DOHH2 (cell line): Measurements from ENCODE around the gene FAM219A.

Source experiments
- EZH2phosphoT487 ChIP-seq: fragments of 200-600 bp; sonication (generic); IDR thresholded peaks from 2 replicates; pipeline ENCODE4 v1.6.1; 2017; ENCODE audit warnings: borderline replicate concordance, mild to moderate bottlenecking, antibody characterized with exemption, low read length, moderate library complexity, mixed read lengths
- TF ChIP-seq, protein P1 (sequence below): fragments of 200-600 bp; sonication (generic); IDR thresholded peaks from one replicate; pipeline ENCODE4 v1.5.1; 2014; ENCODE audit warnings: antibody characterized with exemption, mild to moderate bottlenecking, low read depth, low read length; ENCODE audit not compliant: poor library complexity, severe bottlenecking

DNA sequence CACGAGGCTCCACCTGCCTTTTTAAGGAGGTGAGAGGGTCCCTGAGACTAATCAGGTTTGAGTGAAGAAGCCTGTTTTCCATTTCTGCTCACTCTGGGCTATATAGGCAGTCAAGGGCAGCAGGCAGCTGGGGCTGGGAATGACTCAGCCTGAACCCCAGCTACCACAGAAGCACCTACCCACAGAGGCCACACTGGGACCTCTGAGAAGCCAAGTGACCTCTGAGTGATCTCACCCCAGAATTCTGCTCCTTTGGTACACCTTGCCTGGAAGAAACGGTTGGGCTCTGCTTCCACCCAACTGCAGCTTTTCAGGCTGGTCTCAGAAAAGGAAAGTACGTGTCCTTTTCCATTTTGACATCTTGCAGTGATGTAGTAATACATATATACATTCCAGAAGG lies 6.8 kb downstream of the FAM219A start:
- TF ChIP-seq, protein P1, sequence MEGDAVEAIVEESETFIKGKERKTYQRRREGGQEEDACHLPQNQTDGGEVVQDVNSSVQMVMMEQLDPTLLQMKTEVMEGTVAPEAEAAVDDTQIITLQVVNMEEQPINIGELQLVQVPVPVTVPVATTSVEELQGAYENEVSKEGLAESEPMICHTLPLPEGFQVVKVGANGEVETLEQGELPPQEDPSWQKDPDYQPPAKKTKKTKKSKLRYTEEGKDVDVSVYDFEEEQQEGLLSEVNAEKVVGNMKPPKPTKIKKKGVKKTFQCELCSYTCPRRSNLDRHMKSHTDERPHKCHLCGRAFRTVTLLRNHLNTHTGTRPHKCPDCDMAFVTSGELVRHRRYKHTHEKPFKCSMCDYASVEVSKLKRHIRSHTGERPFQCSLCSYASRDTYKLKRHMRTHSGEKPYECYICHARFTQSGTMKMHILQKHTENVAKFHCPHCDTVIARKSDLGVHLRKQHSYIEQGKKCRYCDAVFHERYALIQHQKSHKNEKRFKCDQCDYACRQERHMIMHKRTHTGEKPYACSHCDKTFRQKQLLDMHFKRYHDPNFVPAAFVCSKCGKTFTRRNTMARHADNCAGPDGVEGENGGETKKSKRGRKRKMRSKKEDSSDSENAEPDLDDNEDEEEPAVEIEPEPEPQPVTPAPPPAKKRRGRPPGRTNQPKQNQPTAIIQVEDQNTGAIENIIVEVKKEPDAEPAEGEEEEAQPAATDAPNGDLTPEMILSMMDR = no peak
- no peak for TF ChIP-seq EZH2phosphoT487
